HG02763 (cell line): ENCODE data around the gene VGLL2.

Experiments used
- ATAC-seq: cut with Tn5 transposase; IDR thresholded peaks from one replicate; pipeline ENCODE4 v1.9.1; 2021; ENCODE audit warnings: mild to moderate bottlenecking, moderate library complexity; ENCODE audit not compliant: unreplicated experiment

Gene VGLL2

DNA sequence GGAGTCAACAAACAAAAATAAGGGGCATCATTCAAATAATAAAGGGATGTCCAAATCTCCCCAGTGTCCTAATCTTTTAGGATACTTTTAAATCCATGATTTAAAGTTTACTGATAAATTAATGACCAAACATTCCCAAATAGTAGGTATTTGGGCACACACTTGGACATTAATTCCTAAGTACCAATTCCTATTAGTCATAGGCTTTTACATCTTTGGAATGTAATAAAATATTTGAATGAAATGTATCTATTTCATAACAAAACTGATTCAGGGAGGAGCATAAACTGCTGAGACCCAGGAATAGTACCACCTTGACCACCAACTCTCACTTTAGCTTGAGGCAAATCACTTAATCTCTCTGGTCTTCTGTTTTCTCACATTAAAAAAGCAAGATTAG is 44.3 kb downstream of the VGLL2 start:
- ATAC-seq: no peak

DNA sequence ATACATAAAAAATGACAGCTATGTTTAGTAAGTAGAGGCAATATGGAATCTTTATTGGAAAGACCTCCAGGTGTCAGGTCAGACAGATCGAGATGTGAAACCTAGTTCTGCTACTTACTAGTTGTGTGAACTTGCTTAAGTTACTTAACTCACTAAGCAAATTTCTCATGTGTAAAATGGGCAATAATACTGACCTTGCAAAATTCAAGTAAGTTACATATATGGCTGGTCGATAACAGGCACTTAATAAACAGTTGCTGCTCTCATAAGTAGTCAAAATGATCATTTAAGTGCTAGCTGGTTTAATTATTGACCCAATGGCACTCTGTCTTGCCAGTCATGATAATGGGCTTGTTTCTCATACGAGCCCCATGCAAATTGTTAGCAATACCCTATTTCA is 46.0 kb downstream of the VGLL2 start:
- ATAC-seq: no peak

DNA sequence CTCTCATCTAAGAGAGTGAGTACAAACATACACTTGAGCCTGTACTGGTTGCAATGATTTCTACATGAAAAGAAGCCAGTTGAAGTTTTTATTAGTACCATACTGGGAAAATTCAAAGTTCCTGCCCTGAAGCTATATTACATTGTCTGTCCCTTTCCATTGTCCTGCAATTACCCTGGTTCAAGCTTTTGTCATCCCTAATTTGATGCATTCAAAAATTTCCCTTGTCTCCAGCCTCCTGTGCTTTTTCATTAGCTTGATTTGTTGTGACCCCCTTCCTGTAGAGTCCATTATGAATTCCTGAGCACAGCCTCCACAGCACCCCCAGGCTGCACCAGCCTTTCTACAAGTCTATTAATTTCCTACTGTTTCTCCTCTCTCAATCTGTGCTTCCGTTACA is 46.4 kb downstream of the VGLL2 start:
- no peak for ATAC-seq

- ATAC-seq: no peak
These were observed 51.9 kb downstream of the VGLL2 start for GRCh38 chr6:117317261-117317660.
